ENCODE measurements around the gene FBXO15.

The FBXO15 gene

GRCh38 chr18:74078257-74078656 lies 69.4 kb downstream of the FBXO15 start:
- no peak for TF ChIP-seq CTCF (conservative IDR thresholded peaks at IDR 0.05; ENCODE audit: low read length)
- H3K4me3 ChIP-seq (ENCODE audit: low read length), result no peak overlapping the region
- DNase-seq (ENCODE audit: low read depth), result no peak

- DNase-seq (ENCODE audit: low read depth), result no peak
- no peak for TF ChIP-seq CTCF (conservative IDR thresholded peaks at IDR 0.05; ENCODE audit: low read length)
- H3K4me3 ChIP-seq (ENCODE audit: low read length), result no peak overlapping the region
Measured at GRCh38 chr18:74074668-74075564, 72.7 kb downstream of the FBXO15 start.

GRCh38 chr18:74073957-74074667 lies 73.5 kb downstream of the FBXO15 start:
- TF ChIP-seq CTCF (conservative IDR thresholded peaks at IDR 0.05; ENCODE audit: low read length), result no peak
- H3K4me3 ChIP-seq (ENCODE audit: low read length), result no peak overlapping the region
- DNase-seq (ENCODE audit: low read depth), result no peak

- DNase-seq (ENCODE audit: low read depth), result no peak
- no peak overlapping the region for H3K4me3 ChIP-seq (ENCODE audit: low read length)
- no peak for TF ChIP-seq CTCF (conservative IDR thresholded peaks at IDR 0.05; ENCODE audit: low read length)
Measured at GRCh38 chr18:74069178-74070050, 78.2 kb downstream of the FBXO15 start.

- no peak for TF ChIP-seq CTCF (conservative IDR thresholded peaks at IDR 0.05; ENCODE audit: low read length)
- no peak for DNase-seq (ENCODE audit: low read depth)
- no peak overlapping the region for H3K4me3 ChIP-seq (ENCODE audit: low read length)
Measured at GRCh38 chr18:74068296-74068695, 79.3 kb downstream of the FBXO15 start.

- no peak overlapping the region for H3K4me3 ChIP-seq (ENCODE audit: low read length)
- no peak for DNase-seq (ENCODE audit: low read depth)
- TF ChIP-seq CTCF (conservative IDR thresholded peaks at IDR 0.05; ENCODE audit: low read length), result no peak
Measured at GRCh38 chr18:74066018-74066417, 81.6 kb downstream of the FBXO15 start.
